Measurements from ENCODE around the gene MAPK11.

The MAPK11 gene

GRCh38 chr22:50280022-50280707 lies 10.0 kb upstream of the MAPK11 start:
- no peaks in the 10 kb centered on the region for H3K4me1 ChIP-seq (ENCODE audit: insufficient read depth, low read length)
- H4K20me1 ChIP-seq (ENCODE audit: insufficient read depth, low read length): no peaks in the 10 kb centered on the region
- TF ChIP-seq, protein P1, sequence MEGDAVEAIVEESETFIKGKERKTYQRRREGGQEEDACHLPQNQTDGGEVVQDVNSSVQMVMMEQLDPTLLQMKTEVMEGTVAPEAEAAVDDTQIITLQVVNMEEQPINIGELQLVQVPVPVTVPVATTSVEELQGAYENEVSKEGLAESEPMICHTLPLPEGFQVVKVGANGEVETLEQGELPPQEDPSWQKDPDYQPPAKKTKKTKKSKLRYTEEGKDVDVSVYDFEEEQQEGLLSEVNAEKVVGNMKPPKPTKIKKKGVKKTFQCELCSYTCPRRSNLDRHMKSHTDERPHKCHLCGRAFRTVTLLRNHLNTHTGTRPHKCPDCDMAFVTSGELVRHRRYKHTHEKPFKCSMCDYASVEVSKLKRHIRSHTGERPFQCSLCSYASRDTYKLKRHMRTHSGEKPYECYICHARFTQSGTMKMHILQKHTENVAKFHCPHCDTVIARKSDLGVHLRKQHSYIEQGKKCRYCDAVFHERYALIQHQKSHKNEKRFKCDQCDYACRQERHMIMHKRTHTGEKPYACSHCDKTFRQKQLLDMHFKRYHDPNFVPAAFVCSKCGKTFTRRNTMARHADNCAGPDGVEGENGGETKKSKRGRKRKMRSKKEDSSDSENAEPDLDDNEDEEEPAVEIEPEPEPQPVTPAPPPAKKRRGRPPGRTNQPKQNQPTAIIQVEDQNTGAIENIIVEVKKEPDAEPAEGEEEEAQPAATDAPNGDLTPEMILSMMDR (IDR thresholded peaks at IDR 0.05; ENCODE audit: borderline replicate concordance, extremely low read depth, low read length, poor library complexity, severe bottlenecking): no peak
- no peak for TF ChIP-seq EZH2 (IDR thresholded peaks at IDR 0.05; ENCODE audit: borderline replicate concordance, low read depth, low read length, severe bottlenecking)
- no peaks in the 10 kb centered on the region for H3K79me2 ChIP-seq (ENCODE audit: insufficient read depth, low read length)
- H3K36me3 ChIP-seq (ENCODE audit: insufficient read depth, low read length): no peaks in the 10 kb centered on the region
- H3K4me2 ChIP-seq (ENCODE audit: insufficient read depth, low read length): no peak overlapping the region
- no peak overlapping the region for H3K27ac ChIP-seq (ENCODE audit: low read length)
- no peak for ATAC-seq (ENCODE audit: insufficient read depth, low read depth)
- no peaks in the 10 kb centered on the region for H3K27me3 ChIP-seq (ENCODE audit: insufficient read depth, low read length, poor library complexity)
- no peaks in the 10 kb centered on the region for H3K9me3 ChIP-seq (ENCODE audit: insufficient read depth, low read length, severe bottlenecking)
- no peak for DNase-seq
- no peak overlapping the region for H3K4me3 ChIP-seq (ENCODE audit: low read depth in 1 of 2, low read length in 2 of 2)
- H3K9ac ChIP-seq (ENCODE audit: low read depth, low read length): no peak overlapping the region
- no peak overlapping the region for H2AFZ ChIP-seq (ENCODE audit: low read depth, low read length)

GRCh38 chr22:50278956-50279619 lies 8.9 kb upstream of the MAPK11 start:
- no peak for ATAC-seq (ENCODE audit: insufficient read depth, low read depth)
- H3K9ac ChIP-seq (ENCODE audit: low read depth, low read length): no peak overlapping the region
- H4K20me1 ChIP-seq (ENCODE audit: insufficient read depth, low read length): no peaks in the 10 kb centered on the region
- no peak overlapping the region for H3K4me2 ChIP-seq (ENCODE audit: insufficient read depth, low read length)
- H3K4me3 ChIP-seq (ENCODE audit: low read depth in 1 of 2, low read length in 2 of 2): no peak overlapping the region
- H3K36me3 ChIP-seq (ENCODE audit: insufficient read depth, low read length): no peaks in the 10 kb centered on the region
- H3K4me1 ChIP-seq (ENCODE audit: insufficient read depth, low read length): no peaks in the 10 kb centered on the region
- no peak for DNase-seq
- no peak for TF ChIP-seq EZH2 (IDR thresholded peaks at IDR 0.05; ENCODE audit: borderline replicate concordance, low read depth, low read length, severe bottlenecking)
- TF ChIP-seq, protein P1 (IDR thresholded peaks at IDR 0.05; ENCODE audit: borderline replicate concordance, extremely low read depth, low read length, poor library complexity, severe bottlenecking): no peak
- H3K27ac ChIP-seq (ENCODE audit: low read length): no peak overlapping the region
- no peak overlapping the region for H2AFZ ChIP-seq (ENCODE audit: low read depth, low read length)
- H3K9me3 ChIP-seq (ENCODE audit: insufficient read depth, low read length, severe bottlenecking): no peaks in the 10 kb centered on the region
- H3K27me3 ChIP-seq (ENCODE audit: insufficient read depth, low read length, poor library complexity): no peaks in the 10 kb centered on the region
- no peaks in the 10 kb centered on the region for H3K79me2 ChIP-seq (ENCODE audit: insufficient read depth, low read length)

- Histone ChIP-seq H3K4me2 (ENCODE audit: insufficient read depth, low read length) (no peak overlapping the region), H3K27ac (ENCODE audit: low read length) (no peak overlapping the region), H3K9ac (ENCODE audit: low read depth, low read length) (no peak overlapping the region), H2AFZ (ENCODE audit: low read depth, low read length) (no peak overlapping the region), H4K20me1 (ENCODE audit: insufficient read depth, low read length) (no peaks in the 10 kb centered on the region), H3K27me3 (ENCODE audit: insufficient read depth, low read length, poor library complexity) (no peaks in the 10 kb centered on the region), H3K79me2 (ENCODE audit: insufficient read depth, low read length) (no peaks in the 10 kb centered on the region), H3K9me3 (ENCODE audit: insufficient read depth, low read length, severe bottlenecking) (no peaks in the 10 kb centered on the region), H3K4me1 (ENCODE audit: insufficient read depth, low read length) (no peaks in the 10 kb centered on the region), H3K36me3 (ENCODE audit: insufficient read depth, low read length) (no peaks in the 10 kb centered on the region), H3K4me3 (ENCODE audit: low read depth in 1 of 2, low read length in 2 of 2) (no peak overlapping the region)
- no peak for TF ChIP-seq EZH2 (IDR thresholded peaks at IDR 0.05; ENCODE audit: borderline replicate concordance, low read depth, low read length, severe bottlenecking)
- TF ChIP-seq, protein P1 (IDR thresholded peaks at IDR 0.05; ENCODE audit: borderline replicate concordance, extremely low read depth, low read length, poor library complexity, severe bottlenecking): no peak
- no peak for DNase-seq
- ATAC-seq (ENCODE audit: insufficient read depth, low read depth): no peak
These were observed 8.3 kb upstream of the MAPK11 start for GRCh38 chr22:50278461-50278860.

All from DND-41 (cell line).